Endothelial cell of umbilical vein (primary cell): ENCODE measurements around the gene METTL16. TPM values are rescaled to one million over a fixed set of nuclear protein-coding genes. Genes with fewer than 3 reads are reported as not detected.

Experiments used
- BruUV-seq: library from RNA; stranded (reverse); fragments of 400-500 nt; replicated peaks from 2 replicates; lab custom pipeline; 2021; lab: Mats Ljungman, UMichigan
- CTCF ChIA-PET: fragments of 300-600, 350-600 bp; sonication (Branson Sonifier 250); formaldehyde crosslinking; loops from one replicate; lab custom pipeline; 2021; ENCODE audit warnings: antibody characterized with exemption, inconsistent platforms; lab: Charles Lee
- POLR2A ChIA-PET: fragments of 300-600, 350-600 bp; sonication (Branson Sonifier 250); formaldehyde crosslinking; loops from one replicate; lab custom pipeline; 2021; ENCODE audit warnings: antibody characterized with exemption, inconsistent platforms; lab: Charles Lee
- DNase-seq: peaks from one replicate; pipeline ENCODE4 v3.0.0-alpha.2; 2011; ENCODE audit warnings: low read depth, low spot score
- FAIRE-seq: peaks from 2 replicates; lab custom pipeline; 2011; peaks lifted over from hg19 to GRCh38; lab: Jason Lieb, UNC
- H2AFZ ChIP-seq: 2 replicates; pipeline ENCODE4 v1.6.0; 2012; ENCODE audit warnings: low read depth, low read length, control low read depth, inconsistent platforms
- H3K27ac ChIP-seq: 2 replicates; pipeline ENCODE4 v1.5.1; 2011; ENCODE audit warnings: low read depth, mild to moderate bottlenecking, control low read depth, low read length, moderate library complexity; ENCODE audit not compliant: insufficient read depth
- H3K27me3 ChIP-seq, 2 experiments: 2 replicates each; pipeline versions ENCODE4 v1.6.0 to v1.6.1; 2011; ENCODE audit warnings: low read length in 2 of 2, mixed read lengths in 1 of 2; ENCODE audit not compliant: control insufficient read depth in 2 of 2, insufficient read depth in 2 of 2
- H3K36me3 ChIP-seq, 2 experiments: 2 replicates in 1 of 2; 3 replicates in 1 of 2; pipeline ENCODE4 v1.5.1; 2011; ENCODE audit warnings: low read length in 2 of 2, mild to moderate bottlenecking in 1 of 2, moderate library complexity in 1 of 2; ENCODE audit not compliant: control insufficient read depth in 2 of 2, insufficient read depth in 2 of 2; ENCODE audit errors: extremely low read depth in 1 of 2
- H3K4me1 ChIP-seq: 3 replicates; pipeline ENCODE4 v1.5.1; 2011; ENCODE audit warnings: mild to moderate bottlenecking, low read length; ENCODE audit not compliant: control insufficient read depth, insufficient read depth; ENCODE audit errors: extremely low read depth
- H3K4me2 ChIP-seq: 2 replicates; pipeline ENCODE4 v1.6.1; 2011; ENCODE audit warnings: low read length, control low read depth, mixed read lengths; ENCODE audit not compliant: insufficient read depth
- H3K4me3 ChIP-seq, 3 experiments: fragments of 200-600 bp in 1 of 3; sonication (generic), shearing (Covaris generic) in 1 of 3; replicated peaks in 1 of 3; 2 replicates each; pipeline ENCODE4 v1.5.1; 2011 to 2016; ENCODE audit warnings: control low read depth in 3 of 3, low read length in 3 of 3, mild to moderate bottlenecking in 2 of 3, inconsistent platforms in 1 of 3, low read depth in 1 of 3, moderate library complexity in 1 of 3; ENCODE audit not compliant: insufficient read depth in 1 of 3
- H3K79me2 ChIP-seq: 2 replicates; pipeline ENCODE4 v1.6.0; 2012; ENCODE audit warnings: low read length, inconsistent platforms; ENCODE audit not compliant: control insufficient read depth, insufficient read depth
- H3K9ac ChIP-seq: replicated peaks from 2 replicates; pipeline ENCODE3; 2011; ENCODE audit warnings: low read length, control low read depth; ENCODE audit not compliant: insufficient read depth; ENCODE audit errors: extremely low read depth
- H3K9me1 ChIP-seq: replicated peaks from 3 replicates; pipeline ENCODE4 v1.6.0; 2011; ENCODE audit warnings: mild to moderate bottlenecking, low read length; ENCODE audit not compliant: control insufficient read depth, insufficient read depth; ENCODE audit errors: extremely low read depth
- H3K9me3 ChIP-seq: replicated peaks from 2 replicates; pipeline ENCODE4 v1.5.1; 2012; ENCODE audit warnings: low read length, inconsistent platforms; ENCODE audit not compliant: control insufficient read depth, insufficient read depth
- H4K20me1 ChIP-seq: replicated peaks from 2 replicates; pipeline ENCODE3; 2011; ENCODE audit warnings: mild to moderate bottlenecking, low read length; ENCODE audit not compliant: control insufficient read depth, insufficient read depth; ENCODE audit errors: extremely low read depth
- CTCF ChIP-seq, 2 donors: IDR thresholded peaks; 1 replicate in 1 of 2; 2 replicates in 1 of 2; pipeline ENCODE4 v1.5.1; 2011; ENCODE audit warnings: low read length in 2 of 2, mild to moderate bottlenecking in 2 of 2, moderate library complexity in 2 of 2, control low read depth in 1 of 2, inconsistent platforms in 1 of 2, low read depth in 1 of 2; ENCODE audit not compliant: insufficient read depth in 1 of 2; ENCODE audit errors: extremely low read depth in 1 of 2
- EZH2 ChIP-seq: IDR thresholded peaks from 2 replicates; pipeline ENCODE4 v1.6.1; 2012; ENCODE audit warnings: borderline replicate concordance, low read depth, mild to moderate bottlenecking, moderate library complexity, low read length, inconsistent platforms; ENCODE audit not compliant: severe bottlenecking
- FOS ChIP-seq: IDR thresholded peaks from 2 replicates; pipeline ENCODE4 v1.6.1; 2011; ENCODE audit warnings: mild to moderate bottlenecking, low read length, moderate library complexity, borderline replicate concordance; ENCODE audit not compliant: insufficient read depth
- GATA2 ChIP-seq: IDR thresholded peaks from 2 replicates; pipeline ENCODE4 v1.7.0; 2011; ENCODE audit warnings: low read depth, mild to moderate bottlenecking, moderate library complexity, mixed read lengths, low read length; ENCODE audit not compliant: insufficient read length, insufficient read depth
- JUN ChIP-seq: IDR thresholded peaks from 2 replicates; pipeline ENCODE4 v1.6.1; 2011; ENCODE audit warnings: borderline replicate concordance, low read depth; ENCODE audit not compliant: insufficient read length, insufficient read depth
- MAX ChIP-seq: IDR thresholded peaks from 2 replicates; pipeline ENCODE4 v1.6.1; 2011; ENCODE audit not compliant: insufficient read depth, insufficient read length
- MYC ChIP-seq: IDR thresholded peaks from one replicate; pipeline ENCODE4 v1.6.1; 2011; ENCODE audit warnings: mild to moderate bottlenecking, low read depth, low read length
- POLR2A ChIP-seq: IDR thresholded peaks from 2 replicates; pipeline ENCODE4 v1.6.1; 2012; ENCODE audit warnings: low read depth, mild to moderate bottlenecking, control low read depth, low read length
- POLR2AphosphoS5 ChIP-seq: IDR thresholded peaks from 2 replicates; pipeline ENCODE4 v1.6.1; 2012; ENCODE audit warnings: low read depth, mild to moderate bottlenecking, control low read depth, low read length, moderate library complexity; ENCODE audit not compliant: insufficient read depth
- dilution Hi-C: fragments of 300-500 bp; cut with MboI; formaldehyde crosslinking; loops from one replicate; pipeline ENCODE4 v1.15.0; 2019; ENCODE audit warnings: low sequenced_read_pairs; ENCODE audit not compliant: extremely low pct_ligation_motif_present
- intact Hi-C: fragments of 100-400 bp; cut with micrococcal nuclease; formaldehyde crosslinking; loops from one replicate; pipeline ENCODE4 v1.10.0; 2022
- polyA plus RNA-seq, 4 experiments: library from polyadenylated mRNA; depleted of rRNA in 3 of 4; stranded (reverse) in 3 of 4; unstranded in 1 of 4; fragments of >200 nt; gene quantifications; 2 replicates each; pipeline versions ENCODE4 v1.2.1 to v1.2.3, GENCODE V29; 2011 to 2012; ENCODE audit warnings: missing spikeins in 1 of 4
- total RNA-seq: library from RNA; stranded (reverse); gene quantifications from 2 replicates; pipeline ENCODE4 v1.2.3, GENCODE V29; 2021

METTL16 gene
- total and polyA plus RNA-seq, 2 donors (not counting 3 experiments of a cell fraction or from before 2014, with no cell fraction given): 11.0 to 24.7 TPM

GRCh38 chr17:2385240-2386210 is 126.2 kb downstream of the METTL16 start:
- intact Hi-C loops: no loop called here
- Histone ChIP-seq H3K4me1 (no peaks in the 10 kb centered on the region), H4K20me1 (no peaks in the 10 kb centered on the region), H2AFZ (no peak overlapping the region), H3K79me2 (no peaks in the 10 kb centered on the region), H3K4me2 (no peak overlapping the region), H3K9me1 (no peaks in the 10 kb centered on the region), H3K36me3 (peaks cover 0 to 8% of the 10 kb centered on the region in 2 experiments), H3K9me3 (no peaks in the 10 kb centered on the region), H3K27me3 (no peaks in the 10 kb centered on the region), H3K4me3 (no peak overlapping the region), H3K27ac (no peak overlapping the region), H3K9ac (no peak overlapping the region)
- no peak for TF ChIP-seq POLR2AphosphoS5
- TF ChIP-seq EZH2: no peak
- TF ChIP-seq FOS: no peak
- TF ChIP-seq MAX: no peak
- no peak for TF ChIP-seq GATA2
- TF ChIP-seq MYC: no peak
- no peak for TF ChIP-seq POLR2A
- TF ChIP-seq CTCF (IDR thresholded peaks at IDR 0.05; ENCODE audit: extremely low read depth in 1 of 2, insufficient read depth in 1 of 2, low read depth in 1 of 2, low read length in 2 of 2): no peak
- TF ChIP-seq JUN: no peak
- dilution Hi-C loops: no loop called here
- DNase-seq (no peak), FAIRE-seq (no peak)
- ChIA-PET CTCF (interaction anchor here (15.2 kb wide), 1 partner anchor 29 kb away, joined by 909 read pairs; no protein-coding TSS in a partner anchor), POLR2A (no interaction called here)
- no TSS peak for BruUV-seq
